ENCODE data around the gene NABP1.
"Not testable (repeated sequence)": the region's sequence is repeated elsewhere in the genome, so short reads cannot be mapped to it uniquely, and the experiment has no call there.

NABP1 gene, protein sequence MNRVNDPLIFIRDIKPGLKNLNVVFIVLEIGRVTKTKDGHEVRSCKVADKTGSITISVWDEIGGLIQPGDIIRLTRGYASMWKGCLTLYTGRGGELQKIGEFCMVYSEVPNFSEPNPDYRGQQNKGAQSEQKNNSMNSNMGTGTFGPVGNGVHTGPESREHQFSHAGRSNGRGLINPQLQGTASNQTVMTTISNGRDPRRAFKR

DNA sequence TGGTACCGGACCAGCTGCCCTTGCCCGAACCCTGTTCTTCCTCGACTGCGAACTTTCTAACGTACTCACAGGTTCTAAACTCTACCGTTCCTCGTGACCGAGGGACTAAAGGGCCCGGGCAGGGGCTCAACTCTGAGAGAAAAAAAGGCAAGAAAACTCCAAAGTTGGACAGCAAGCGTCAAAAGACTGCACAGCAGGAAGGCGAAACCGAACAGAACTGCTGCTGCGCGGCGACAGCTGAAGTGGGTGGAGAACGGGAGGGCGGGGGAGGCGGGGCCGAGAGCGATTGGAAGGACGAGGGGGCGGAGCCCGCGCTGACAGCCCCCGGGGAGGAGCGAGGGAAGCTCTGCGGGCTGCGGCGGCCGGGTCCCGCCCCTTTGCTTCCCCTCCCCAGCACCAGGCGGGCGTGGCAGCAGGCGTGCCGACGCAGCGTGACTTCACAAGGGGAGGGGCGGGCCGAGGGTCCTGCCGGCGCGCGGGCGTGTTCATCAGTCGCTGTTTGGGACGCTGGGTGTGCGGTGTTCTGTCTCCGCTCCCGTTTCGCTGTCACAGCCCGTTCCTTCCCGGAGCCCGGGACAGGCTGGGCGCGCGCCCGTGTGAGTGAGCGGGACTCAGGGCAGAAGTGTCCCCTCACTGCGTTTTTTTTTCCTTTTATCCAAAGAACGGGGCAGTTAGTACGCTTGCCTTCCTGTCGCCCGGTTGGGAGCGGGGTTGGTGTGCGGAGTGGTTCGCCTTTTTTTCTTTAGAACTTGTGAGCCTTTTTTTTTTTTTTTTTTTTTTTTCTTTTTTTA, at the start of gene NABP1:
NABP1 (plus strand) TSS at position 491 of the 791 bp plus-strand sequence. CDS start 479 bp downstream, outside the sequence.
- peak; percentile 99 for DNase-seq

DNA sequence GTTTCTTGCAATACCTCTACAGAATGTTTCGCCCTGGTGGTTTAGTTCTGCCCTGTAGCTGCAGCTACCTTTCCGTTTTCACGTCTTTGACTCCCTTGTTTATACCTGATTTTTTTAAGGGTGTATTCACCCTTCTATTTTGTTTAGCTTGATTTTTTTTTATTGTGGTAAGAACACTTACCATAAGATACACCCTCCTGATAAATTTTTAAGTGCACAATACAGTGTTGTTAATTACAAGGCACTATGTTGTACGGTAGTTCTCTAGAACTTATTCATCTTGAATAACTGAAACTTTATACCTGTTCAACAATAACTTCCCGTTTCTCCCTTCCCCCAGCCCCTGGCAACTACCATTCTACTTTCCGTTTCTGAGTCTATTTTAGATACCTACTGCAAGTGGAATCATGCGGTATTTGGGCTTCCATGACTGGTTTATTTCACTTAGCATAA, 48.9 kb upstream of the NABP1 start:
- DNase-seq: no peak

- DNase-seq: no peak
Measured at GRCh38 chr2:191629976-191630712, 47.8 kb upstream of the NABP1 start.

GRCh38 chr2:191631754-191632153, 46.2 kb upstream of the NABP1 start:
- DNase-seq: peak; percentile 56

GRCh38 chr2:191632426-191632825, 45.5 kb upstream of the NABP1 start:
- no peak for DNase-seq

DNA sequence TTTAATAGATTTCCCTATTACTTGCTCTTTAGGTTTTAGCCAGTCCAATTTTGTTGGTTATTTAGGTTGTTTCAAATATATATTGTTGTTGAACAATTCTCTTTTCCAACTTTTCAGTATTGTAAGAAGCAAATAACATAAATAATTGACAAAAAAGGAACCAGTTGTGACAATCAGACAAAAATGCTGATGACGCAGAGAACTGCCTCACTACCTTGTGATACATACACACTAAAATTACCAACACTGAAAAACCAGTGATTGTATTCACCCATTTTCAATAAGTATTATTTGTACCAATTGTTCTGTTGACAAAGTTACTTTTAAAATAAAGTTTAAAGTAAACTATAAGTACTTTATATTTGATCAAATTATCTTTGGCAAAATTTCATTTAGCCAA, 43.1 kb upstream of the NABP1 start:
- DNase-seq: no peak

DNA sequence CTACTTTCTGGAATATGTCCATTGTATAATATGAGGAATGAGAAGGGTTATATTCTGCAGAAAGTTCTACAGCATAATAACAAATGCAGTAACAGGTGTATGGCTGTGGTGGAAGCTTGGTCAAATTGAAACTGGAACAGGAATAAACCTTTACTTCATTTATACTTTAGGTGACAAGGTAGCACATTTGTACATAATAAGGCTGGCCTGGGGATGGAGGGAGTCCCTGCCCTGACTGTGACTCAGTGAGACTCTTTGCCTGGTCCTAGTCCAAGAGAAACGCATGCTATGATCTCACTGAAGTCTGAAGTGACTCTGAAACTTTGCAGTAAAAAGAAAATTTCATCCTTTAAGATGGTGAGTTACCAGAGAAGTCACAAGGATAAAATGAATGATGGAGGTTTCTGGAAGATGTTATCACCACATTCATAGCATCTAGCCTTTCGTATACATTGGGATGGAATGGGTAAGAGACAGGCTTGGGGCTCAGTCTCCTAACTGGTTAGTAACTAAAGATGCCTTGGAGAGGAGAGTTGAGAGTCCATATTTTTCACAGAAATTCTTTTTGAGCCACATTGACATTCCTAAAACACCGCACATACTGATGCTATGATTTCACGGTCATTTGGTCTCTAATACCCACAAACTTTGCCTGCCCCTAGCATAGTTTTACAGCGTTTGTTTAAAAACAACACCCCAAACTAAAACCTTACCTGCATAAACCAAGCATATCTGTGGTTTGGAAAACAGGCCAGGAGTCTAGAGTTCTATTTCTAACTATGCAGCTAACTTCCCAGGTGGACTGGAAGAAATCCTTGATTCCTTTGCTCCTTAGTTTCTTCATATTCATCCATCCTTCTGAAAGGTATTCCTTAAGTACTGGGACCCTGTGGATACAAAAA, 42.4 kb upstream of the NABP1 start:
- peak; percentile 89 for DNase-seq

GRCh38 chr2:191636235-191636543, 41.7 kb upstream of the NABP1 start:
- DNase-seq: peak; percentile 86

GRCh38 chr2:191636586-191636985, 41.4 kb upstream of the NABP1 start:
- no peak for DNase-seq

- DNase-seq: peak; percentile 86
Measured at GRCh38 chr2:191637182-191638078, 40.5 kb upstream of the NABP1 start.

GRCh38 chr2:191638079-191638801, 39.7 kb upstream of the NABP1 start:
- peak; percentile 54 for DNase-seq

DNA sequence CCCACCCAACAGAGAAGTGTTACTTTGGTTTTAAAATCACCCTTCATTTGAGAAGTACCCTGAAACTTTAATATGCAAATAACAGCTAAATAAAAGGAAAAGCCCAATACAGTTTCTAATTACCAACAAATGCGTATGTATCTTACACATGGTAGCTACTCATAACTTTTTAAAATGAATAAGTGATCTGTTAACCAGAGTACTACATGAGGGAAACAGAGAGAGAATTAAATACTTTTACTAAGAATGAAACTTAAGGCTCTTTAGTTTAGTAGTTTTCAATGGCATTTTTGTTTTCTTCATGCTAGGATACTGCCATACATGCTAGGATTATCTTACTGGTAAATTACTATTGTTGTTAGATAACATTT, 39.1 kb upstream of the NABP1 start:
- DNase-seq: no peak

DNA sequence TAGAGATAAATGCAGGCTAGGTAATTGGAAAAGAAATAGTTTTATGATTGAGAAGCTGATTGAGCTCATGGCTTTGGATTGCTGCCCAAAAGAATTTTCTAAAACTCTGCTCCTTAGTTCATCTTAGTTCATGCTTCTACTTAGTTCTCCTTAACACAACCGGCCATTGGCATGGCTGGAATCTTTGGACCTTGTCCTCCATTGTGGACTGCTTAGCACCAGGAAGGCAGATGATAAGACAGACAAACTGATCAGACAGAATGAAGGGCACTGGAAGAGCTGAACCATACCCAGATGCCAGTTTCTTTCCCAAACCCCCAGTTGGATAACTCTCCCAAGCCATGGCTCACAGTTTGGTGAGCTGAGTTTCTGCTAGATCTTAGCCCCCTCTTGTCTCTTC, 36.3 kb upstream of the NABP1 start:
- no peak for DNase-seq

DNA sequence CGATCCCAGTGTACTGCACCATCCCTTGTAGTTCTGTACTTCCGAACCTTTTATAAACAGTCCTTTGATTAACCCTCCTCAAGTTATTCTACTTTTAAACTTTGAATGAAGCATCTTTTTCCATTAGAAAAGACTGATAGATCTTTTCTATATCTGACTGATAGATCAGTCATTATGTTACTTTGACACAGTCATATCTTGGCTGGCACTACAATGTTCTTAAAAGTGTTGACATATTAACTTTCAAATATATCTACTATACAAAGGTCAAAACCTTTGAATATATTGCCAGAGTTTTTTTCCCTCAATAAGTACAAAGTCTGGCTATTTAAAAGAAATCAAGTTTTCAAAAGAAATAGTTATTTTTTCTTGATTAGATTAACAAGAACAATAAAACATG, 35.4 kb upstream of the NABP1 start:
- no peak for DNase-seq

GRCh38 chr2:191643429-191643828, 34.5 kb upstream of the NABP1 start:
- DNase-seq: no peak

GRCh38 chr2:191644613-191645012, 33.3 kb upstream of the NABP1 start:
- DNase-seq: not testable (repeated sequence)

DNA sequence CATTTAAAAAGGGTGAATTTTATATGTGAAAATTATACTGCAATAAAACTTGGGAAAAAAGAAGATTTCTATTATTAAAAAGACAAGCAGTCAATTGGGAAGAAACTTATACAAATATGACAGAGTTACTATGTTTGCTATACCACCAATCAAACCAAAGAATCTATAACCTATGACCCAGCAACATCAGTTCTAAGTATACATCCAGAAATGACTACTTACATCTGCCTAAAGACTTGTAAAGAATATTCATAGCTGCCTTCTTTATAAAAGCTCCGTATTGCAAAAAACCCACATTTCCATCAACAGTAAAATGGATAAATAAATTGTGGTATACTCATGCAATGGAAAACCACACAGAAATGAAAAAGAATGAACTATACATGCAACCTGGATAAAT, 32.9 kb upstream of the NABP1 start:
- DNase-seq: no peak

- DNase-seq: no peak
Measured at GRCh38 chr2:191645434-191646162, 32.3 kb upstream of the NABP1 start.

GRCh38 chr2:191646163-191646902, 31.6 kb upstream of the NABP1 start:
- no peak for DNase-seq

DNA sequence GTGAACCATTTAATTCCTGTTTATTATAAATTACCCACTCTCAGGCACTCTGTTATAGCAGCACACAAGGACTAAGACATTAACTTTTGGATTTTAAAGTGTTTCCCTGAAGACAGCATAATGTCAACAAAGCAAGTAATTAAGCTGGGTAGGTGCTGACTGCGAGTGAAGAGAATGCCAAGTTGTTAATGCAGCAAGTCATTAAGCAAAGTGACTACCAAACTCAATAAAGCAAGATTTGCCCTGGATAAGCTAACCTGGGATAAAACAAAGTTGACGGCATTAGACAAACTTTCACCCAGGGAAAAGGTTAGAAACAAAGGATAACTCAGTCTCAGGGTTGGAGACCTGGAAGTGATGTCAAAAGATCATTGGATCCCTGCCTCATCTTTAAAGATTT, 28.4 kb upstream of the NABP1 start:
- no peak for DNase-seq

All from HCEC 1CT (cell line).